ENCODE measurements around the gene FANCI.

Gene FANCI

DNA sequence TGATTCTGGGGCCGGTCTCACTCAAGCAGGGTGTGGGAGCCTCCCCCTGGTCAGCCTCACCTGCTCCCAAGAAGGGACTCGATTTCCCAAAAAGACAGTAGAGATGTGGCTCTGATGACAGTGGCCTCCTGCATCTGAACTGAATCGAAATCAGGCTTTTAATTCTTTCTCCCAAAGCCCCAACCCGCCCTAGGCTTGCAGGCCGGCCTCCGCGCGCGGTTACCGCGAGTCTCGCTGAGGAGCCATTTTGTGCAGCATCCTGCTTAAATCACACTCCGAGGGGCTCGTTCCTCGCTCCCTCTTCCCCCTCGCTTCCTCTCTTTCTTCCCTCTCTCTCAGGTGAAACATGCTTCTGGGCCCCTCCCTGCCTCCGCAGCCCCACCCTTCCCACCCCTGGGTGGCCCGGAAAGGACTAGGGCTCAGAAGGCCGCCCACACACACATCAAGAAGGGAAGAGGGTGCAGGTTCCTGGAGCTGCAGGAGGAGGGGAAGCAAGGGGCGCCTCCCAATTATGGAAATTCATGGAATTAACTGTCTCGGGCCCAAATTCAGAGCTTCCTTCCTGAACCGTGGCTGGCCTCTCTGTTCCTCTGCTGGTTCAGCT lies 121.8 kb downstream of the FANCI start:
- H3K36me3 ChIP-seq (ENCODE audit: insufficient read depth, low read length) = no peaks in the 10 kb centered on the region
- H3K9me3 ChIP-seq (ENCODE audit: low read length) = no peaks in the 10 kb centered on the region
- H3K27ac ChIP-seq (ENCODE audit: low read depth, low read length) = no peak overlapping the region
- peaks cover 5% of the 10 kb centered on the region for H3K4me1 ChIP-seq (ENCODE audit: insufficient read depth, low read length)
- H3K4me3 ChIP-seq (ENCODE audit: low read depth in 1 of 2, low read length in 2 of 2) = no peak overlapping the region
- no peak overlapping the region for H3K9ac ChIP-seq (ENCODE audit: low read length)
- H3K27me3 ChIP-seq (ENCODE audit: control insufficient read depth in 1 of 2, insufficient read depth in 2 of 2, low read length in 2 of 2) = peaks cover 83 to 100% of the 10 kb centered on the region in 2 donors

Data from muscle layer of colon (tissue), 2 donors.